ENCODE measurements around the gene SPTBN5.
A peak's percentile ranks its signal among the peaks of the same experiment; 100 is the strongest.

SPTBN5 gene

DNA sequence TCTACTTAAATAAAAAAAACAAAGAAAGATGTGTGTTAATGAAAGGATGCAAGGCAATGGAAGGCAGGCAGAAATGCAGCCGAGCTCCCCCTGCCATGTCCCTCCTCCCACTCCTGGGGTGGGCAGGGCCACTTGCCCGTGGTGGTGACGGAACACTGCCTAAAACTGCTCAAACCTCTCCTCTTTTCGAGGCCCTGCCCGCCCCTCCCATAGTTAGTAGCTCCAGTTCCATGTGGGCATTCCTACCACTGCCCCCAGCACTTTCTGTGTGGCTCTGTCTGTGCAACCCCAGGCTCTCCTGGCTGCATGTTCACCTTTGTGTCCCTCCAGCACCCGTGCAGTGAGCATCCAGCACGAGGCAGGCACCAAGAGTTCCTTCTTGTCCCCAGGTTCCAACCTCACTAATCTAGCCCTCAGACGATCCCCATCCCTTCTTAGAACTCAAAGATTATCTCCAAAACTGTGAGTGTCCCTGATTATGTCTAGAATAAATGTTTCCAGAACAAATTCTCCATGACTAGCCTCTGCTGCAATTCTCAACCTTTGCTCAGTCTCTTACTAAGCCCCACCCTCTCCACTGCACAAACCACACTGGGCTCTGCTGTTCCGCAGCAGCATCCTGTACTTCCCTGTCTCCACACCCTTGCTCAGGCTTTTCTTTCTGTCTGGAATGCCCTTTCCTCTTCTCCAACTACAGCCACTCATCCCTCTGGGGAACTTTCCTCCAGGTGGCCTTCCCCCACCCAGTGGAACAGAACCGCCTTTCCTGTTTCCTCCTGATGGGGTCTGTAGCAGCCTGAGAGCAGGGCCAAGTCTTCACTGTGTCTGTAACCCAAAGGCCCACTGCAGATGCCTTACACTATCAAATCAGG lies 32.6 kb upstream of the SPTBN5 start:
- DNase-seq (ENCODE audit: low spot score) = peak; percentile 57

DNA sequence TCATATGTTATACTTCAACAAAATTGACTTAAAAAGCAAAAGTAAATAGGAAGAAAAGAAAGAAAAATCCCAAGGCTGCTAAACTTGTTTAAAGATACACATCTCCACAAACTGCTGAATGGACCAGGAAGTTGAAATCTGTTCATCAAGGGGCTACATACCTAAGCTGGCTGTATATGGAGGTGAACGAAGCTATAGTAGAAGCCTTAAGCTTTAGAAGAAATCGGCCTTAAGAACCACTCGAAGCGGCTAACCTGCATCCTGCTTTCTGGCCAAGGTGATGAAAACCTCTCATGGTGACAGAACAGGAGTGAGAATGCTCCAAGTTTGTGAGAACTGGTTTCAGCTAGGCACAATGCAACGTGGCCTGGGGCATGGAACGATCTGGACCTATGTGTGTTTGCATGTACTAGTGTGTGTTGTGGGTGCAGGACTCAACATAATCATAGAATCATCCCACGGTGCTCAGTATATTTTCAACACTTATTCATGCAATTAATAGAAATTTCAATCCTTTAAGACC lies 31.3 kb upstream of the SPTBN5 start:
- no peak for DNase-seq (ENCODE audit: low spot score)

- no peak for DNase-seq (ENCODE audit: low spot score)
Observed at GRCh38 chr15:41923401-41923997, 29.6 kb upstream of the SPTBN5 start.

DNA sequence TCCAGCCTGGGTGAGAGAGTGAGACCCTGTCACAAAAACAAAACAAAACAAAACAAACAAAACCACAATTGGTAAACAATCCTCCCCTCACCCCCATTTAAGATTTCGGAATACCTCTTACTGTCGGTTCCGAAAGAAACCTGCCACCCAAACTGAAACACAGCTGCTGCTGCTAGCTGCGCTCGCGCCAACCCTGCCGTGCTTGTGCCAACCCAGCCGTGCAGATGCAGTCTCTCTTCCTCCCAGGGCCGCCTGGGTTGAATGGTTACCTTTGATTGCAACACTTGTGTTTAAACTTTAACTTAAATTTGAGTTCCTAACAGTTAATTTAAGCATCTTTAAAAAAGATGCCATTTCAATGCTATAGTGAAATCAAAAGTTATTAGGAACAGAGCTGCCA lies 28.5 kb upstream of the SPTBN5 start:
- no peak for DNase-seq (ENCODE audit: low spot score)

- no peak for DNase-seq (ENCODE audit: low spot score)
Observed at GRCh38 chr15:41921639-41922038, 27.8 kb upstream of the SPTBN5 start.

GRCh38 chr15:41921167-41921566 lies 27.3 kb upstream of the SPTBN5 start:
- DNase-seq (ENCODE audit: low spot score) = peak; percentile 52

DNA sequence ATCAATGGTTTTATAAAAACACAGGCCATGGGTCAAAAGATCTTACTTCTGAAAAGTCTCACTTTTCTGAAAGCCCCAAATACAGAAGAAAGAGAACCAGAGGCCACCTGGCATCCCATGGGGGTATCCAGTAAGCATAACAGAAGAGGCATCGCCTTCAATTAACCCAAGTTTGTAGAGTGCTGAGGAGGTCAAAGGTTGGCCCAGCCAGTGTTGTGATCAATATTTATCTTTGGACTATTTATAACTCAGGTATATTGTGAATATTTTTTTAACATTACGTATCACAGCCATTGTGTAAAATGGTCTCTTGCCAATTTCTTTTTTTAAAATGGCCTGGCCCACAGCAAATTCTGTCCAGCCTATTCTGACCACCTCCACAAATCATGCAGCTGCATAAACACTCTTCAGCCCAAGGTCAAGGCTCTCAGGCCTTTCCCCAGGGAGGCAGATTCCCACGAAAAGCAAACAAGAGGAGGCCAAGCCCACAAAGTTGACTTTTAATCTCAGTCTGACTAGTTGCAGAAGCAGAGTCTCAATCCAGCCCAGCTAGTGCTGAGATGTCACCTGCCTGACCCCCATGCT lies 26.2 kb upstream of the SPTBN5 start:
- DNase-seq (ENCODE audit: low spot score) = peak; percentile 90

- no peak for DNase-seq (ENCODE audit: low spot score)
Observed at GRCh38 chr15:41919201-41919820, 25.5 kb upstream of the SPTBN5 start.

- no peak for DNase-seq (ENCODE audit: low spot score)
Observed at GRCh38 chr15:41918506-41919126, 24.8 kb upstream of the SPTBN5 start.

DNA sequence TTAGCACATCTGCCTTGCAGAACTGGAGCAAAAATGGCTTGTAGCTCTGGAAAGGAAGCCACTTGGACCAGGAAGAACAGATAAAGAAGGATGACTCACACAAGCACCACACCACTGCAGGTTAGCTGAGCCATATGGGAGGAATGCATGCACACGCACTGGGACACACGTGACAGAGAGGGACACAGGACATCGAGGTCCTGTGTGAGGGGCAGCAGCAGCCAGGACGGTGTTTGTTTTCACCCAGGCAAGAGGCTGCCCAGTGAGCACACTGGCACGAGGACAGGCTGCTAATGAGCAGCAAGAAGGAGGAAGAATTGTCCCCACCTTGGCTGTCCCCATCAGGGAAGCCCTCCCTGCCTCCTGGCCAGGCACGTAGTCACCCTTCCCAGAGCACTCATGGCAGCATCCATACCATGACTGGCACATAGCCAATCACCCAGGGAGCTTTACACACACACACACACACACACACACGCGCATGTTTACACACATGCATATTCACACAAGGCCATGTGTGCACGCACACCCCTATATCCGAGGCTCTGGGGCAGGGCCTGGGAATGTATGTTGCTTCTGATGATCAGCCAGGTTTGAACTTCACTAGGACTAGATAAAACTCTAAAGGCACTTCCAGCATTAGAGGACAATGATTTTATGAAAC lies 24.0 kb upstream of the SPTBN5 start:
- peak; percentile 83 for DNase-seq (ENCODE audit: low spot score)

DNA sequence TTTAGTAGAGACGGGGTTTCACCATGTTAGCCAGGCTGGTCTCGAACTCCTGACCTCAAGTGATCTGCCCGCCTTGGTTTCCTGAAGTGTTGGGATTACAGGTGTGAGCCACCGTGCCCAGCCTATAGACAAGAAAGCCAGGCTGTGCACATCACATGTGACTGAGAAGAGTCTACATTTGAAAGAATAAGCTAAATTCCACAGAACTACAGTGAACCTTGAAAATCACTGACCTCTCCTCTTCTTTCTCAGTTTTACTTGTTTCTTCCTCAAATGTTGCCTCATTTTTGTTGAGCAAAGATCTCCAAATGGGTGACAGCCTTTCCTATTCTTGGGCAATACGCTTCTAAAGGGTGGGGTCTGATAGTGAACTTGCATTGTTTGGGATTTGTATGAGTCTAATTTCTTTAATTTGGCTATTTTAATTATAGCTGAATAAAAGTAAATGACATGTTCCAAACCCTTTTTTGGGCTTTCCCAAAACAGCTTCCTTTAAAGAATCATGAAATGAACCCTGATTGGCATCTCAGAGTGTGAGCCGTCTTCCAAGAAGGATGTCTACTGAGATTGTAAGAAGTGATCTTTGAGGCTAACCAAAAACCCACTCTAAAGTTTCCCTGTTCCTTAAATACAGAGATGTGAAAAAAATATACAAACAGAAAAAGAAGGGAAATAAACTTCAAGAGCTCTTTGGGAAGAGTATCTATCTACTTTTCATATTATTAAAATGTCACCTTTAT lies 21.6 kb upstream of the SPTBN5 start:
- DNase-seq (ENCODE audit: low spot score) = no peak

DNA sequence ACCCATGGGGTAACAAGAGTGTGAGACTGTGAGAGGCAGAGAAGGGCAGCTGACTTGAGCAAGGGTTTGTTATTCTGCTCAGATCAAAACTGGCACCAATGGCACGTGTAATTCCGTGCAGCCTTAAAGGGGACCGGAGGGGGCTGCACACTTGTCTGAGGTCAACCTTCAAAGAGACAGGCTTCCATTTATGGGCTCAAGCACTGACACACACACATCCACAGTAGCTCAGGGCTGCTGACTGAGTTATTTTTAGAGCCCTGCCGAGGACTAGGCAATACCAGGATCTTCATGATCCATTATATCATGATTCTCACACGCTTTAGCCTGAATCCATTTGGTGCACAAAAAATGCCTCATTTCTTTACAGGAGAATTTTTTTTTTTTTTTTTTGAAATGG lies 20.6 kb upstream of the SPTBN5 start:
- DNase-seq (ENCODE audit: low spot score) = no peak

DNA sequence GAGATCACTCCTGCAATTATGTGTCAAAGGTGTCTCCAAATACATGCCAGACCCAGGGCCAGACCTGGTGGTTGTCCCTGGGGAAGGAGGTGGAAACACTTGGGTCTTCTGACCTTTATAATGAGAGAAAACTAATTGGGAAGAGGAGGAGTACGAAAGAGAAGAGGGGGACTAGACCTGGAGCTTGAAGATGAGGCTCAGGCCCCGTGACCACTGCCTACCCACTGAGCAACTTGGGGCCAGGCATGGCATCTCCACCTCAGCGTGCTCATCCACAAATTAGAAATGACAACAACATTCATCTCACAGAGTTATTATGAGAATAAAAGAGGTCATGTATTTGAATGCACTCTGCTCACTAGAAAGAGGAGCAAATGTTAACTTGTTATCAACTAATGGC lies 19.4 kb upstream of the SPTBN5 start:
- DNase-seq (ENCODE audit: low spot score) = no peak

- no peak for DNase-seq (ENCODE audit: low spot score)
Observed at GRCh38 chr15:41911691-41912345, 18.0 kb upstream of the SPTBN5 start.

- no peak for DNase-seq (ENCODE audit: low spot score)
Observed at GRCh38 chr15:41908736-41909461, 15.0 kb upstream of the SPTBN5 start.

DNA sequence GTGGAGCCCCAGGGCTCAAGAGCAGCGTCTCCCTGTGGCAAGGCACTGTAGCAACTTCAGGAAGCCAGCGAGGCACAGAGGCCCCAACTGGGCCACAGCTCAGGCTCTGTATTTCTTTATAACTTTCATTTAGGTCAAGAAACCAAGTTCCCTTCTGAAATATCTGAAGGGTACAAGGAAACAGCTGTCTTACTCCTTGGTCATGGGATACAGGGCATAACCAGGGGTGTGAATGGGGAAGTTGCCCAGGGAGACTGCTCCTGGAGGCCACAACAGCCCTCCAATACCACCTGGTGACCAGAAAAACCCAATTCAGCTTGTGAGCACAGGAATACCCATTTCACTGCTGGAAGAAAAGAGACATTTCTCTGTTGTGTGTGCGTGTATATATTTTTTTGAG lies 13.3 kb upstream of the SPTBN5 start:
- no peak for DNase-seq (ENCODE audit: low spot score)

- DNase-seq (ENCODE audit: low spot score) = no peak
Observed at GRCh38 chr15:41906608-41907007, 12.8 kb upstream of the SPTBN5 start.

- DNase-seq (ENCODE audit: low spot score) = no peak
Observed at GRCh38 chr15:41905036-41905793, 11.4 kb upstream of the SPTBN5 start.

- DNase-seq (ENCODE audit: low spot score) = peak; percentile 88
Observed at GRCh38 chr15:41904541-41905005, 10.7 kb upstream of the SPTBN5 start.
